ENCODE measurements around the gene ZNF74. TPM values are rescaled to one million over a fixed set of nuclear protein-coding genes. Genes with fewer than 3 reads are reported as not detected.

Gene ZNF74
- total RNA-seq, 1 donor from 2014 or later, result 4.3 TPM

DNA sequence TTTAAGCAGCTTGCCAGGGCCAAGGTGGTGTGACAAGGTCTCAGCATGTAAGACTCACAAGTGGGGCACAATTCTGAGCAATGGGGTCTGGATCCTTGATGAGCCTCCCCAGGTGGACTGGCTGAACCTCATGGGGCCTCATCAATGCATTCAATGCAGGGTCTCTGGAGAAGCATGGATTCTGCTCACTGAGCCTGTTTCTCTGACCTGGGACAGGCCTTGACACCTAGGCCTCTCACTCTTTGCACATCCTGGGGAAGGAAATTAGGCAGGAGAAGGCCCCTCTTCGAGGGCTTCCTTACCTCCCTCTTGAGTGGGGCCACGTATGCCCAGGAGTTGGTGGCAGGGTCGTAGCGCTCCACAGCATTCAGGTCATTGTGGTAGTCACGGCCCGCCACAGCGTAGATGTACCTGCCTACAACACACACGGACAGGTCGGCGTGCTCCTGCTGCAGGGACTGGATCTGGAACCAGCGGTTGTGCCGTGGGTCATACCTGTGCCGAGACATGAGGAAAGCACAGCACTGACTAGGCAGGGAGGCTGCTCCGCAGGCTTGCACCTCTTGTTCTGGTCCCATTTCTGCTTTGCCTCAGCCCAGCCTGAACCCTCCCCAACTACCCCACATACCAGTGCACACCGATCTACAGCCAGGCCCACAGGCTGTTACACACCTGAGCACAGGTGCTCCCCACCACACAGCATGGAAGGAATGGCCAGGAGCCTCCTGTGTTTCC lies 63.7 kb downstream of the ZNF74 start:
- H3K27me3 Mint-ChIP-seq, result no peaks in the 10 kb centered on the region
- H3K27ac Mint-ChIP-seq, result no peak overlapping the region

More for the DNA sequence above, 63.7 kb downstream of the ZNF74 start:
- ChIA-PET CTCF (interaction anchor here (4.1 kb wide), 1 partner anchor 40 kb away, joined by 68 read pairs; no protein-coding TSS in a partner anchor), POLR2A (no interaction called here)
- ATAC-seq (ENCODE audit: low read depth) (no peak), DNase-seq (no peak)
- no peak overlapping the region for H3K4me3 Mint-ChIP-seq
- TF ChIP-seq, protein P1, sequence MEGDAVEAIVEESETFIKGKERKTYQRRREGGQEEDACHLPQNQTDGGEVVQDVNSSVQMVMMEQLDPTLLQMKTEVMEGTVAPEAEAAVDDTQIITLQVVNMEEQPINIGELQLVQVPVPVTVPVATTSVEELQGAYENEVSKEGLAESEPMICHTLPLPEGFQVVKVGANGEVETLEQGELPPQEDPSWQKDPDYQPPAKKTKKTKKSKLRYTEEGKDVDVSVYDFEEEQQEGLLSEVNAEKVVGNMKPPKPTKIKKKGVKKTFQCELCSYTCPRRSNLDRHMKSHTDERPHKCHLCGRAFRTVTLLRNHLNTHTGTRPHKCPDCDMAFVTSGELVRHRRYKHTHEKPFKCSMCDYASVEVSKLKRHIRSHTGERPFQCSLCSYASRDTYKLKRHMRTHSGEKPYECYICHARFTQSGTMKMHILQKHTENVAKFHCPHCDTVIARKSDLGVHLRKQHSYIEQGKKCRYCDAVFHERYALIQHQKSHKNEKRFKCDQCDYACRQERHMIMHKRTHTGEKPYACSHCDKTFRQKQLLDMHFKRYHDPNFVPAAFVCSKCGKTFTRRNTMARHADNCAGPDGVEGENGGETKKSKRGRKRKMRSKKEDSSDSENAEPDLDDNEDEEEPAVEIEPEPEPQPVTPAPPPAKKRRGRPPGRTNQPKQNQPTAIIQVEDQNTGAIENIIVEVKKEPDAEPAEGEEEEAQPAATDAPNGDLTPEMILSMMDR (IDR thresholded peaks at IDR 0.05), result no peak
- intact Hi-C loops (cut with micrococcal nuclease), result no loop called here
- H3K9me3 Mint-ChIP-seq, result no peaks in the 10 kb centered on the region
- H3K36me3 Mint-ChIP-seq (ENCODE audit: low read depth), result peaks cover 33% of the 10 kb centered on the region
- H3K4me1 Mint-ChIP-seq, result peaks cover 25% of the 10 kb centered on the region

Other genes starting within 250 kb of the ZNF74 start
- gene CCDC188, start 243.1 kb upstream of the ZNF74 start, total RNA-seq, result not detected in 2 replicates
- gene RTN4R, start 125.8 kb upstream of the ZNF74 start, total RNA-seq, result 0.12 TPM in 1 of 2 replicates, not detected in the other
- gene DGCR6L, start 74.1 kb upstream of the ZNF74 start, total RNA-seq, result 12.4 and 16.2 TPM in 2 replicates
- 0.12 and 0.18 TPM in 2 replicates for gene SCARF2, start 43.7 kb downstream of the ZNF74 start, total RNA-seq
- 22.4 and 26.1 TPM in 2 replicates for gene KLHL22, start 101.6 kb downstream of the ZNF74 start, total RNA-seq
- 112 and 127 TPM in 2 replicates for gene MED15, start 113.5 kb downstream of the ZNF74 start, total RNA-seq